Hindlimb muscle (tissue), 1 donor: Measurements from ENCODE around the gene NMNAT3. TPM values are rescaled to one million over a fixed set of nuclear protein-coding genes. Genes with fewer than 3 reads are reported as not detected.

ENCODE experiments used
- DNase-seq: peaks from one replicate; pipeline ENCODE4 v3.0.0-alpha.2; 2013
- polyA plus RNA-seq: library from polyadenylated mRNA; unstranded; fragments of 120-200 nt; gene quantifications from one replicate; pipeline ENCODE4 v1.2.1, GENCODE V29; 2013; ENCODE audit not compliant: insufficient read length

The NMNAT3 gene
- 4.0 TPM for polyA plus RNA-seq

- DNase-seq: peak; percentile 82
These were observed at the start of gene NMNAT3 for GRCh38 chr3:139677388-139678155. Gene NMNAT3, minus strand, starts transcription at chr3:139677972. Its CDS starts 50,248 bp downstream, at chr3:139627724.

- DNase-seq: no peak
These were observed 43.6 kb upstream of the NMNAT3 start for GRCh38 chr3:139721370-139721769.

DNA sequence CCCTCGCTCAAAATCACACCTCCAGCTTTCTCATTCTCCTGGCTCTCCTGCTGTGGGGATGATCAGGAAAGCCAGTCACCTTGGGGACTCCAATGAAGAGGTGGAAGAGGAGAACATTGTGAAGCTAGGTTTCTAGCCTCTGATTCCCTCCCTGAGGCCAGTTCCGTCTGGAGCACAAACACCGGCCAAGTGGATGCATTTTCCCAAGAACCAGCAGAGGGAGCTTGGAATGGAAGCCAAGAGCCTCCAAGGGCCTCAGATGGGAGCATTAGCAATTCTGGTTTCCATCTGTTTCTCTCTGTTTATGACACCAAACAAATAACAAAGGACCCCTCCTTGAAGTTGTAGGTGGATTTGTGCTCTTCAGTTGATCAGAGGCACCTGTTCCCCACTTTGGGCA is 40.6 kb upstream of the NMNAT3 start:
- DNase-seq: peak; percentile 32

- no peak for DNase-seq
These were observed 39.2 kb upstream of the NMNAT3 start for GRCh38 chr3:139716908-139717485.

DNA sequence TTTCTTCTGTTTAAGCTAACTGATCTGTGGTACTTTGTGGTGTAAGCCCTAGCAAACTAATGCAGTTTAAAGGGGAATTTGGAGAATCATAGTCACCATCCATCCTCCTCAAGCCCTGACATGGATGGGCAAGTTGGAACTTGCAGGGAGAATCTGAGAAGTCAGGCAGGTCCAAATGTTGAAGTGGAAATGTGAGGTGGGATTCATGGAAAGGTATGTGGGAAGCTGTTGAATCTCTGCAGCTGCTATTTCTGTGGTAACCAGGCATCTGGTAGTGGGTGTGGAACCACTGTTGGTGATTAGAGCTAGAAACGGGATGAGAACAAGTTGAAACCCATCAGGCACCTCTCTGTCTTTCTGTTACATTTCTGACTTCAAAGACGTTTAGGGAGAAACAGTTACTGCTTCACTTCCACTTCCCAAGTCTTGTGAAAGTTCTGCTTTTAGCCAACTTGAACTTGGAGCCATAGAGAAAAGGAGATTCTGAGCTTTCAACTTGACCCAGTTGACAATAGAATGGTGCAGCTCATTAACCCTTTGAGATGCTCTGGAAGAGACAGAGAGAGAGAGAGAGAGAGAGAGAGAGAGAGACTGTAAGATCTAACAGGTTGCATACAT is 38.1 kb upstream of the NMNAT3 start:
- no peak for DNase-seq

GRCh38 chr3:139715166-139715565 is 37.4 kb upstream of the NMNAT3 start:
- no peak for DNase-seq

DNA sequence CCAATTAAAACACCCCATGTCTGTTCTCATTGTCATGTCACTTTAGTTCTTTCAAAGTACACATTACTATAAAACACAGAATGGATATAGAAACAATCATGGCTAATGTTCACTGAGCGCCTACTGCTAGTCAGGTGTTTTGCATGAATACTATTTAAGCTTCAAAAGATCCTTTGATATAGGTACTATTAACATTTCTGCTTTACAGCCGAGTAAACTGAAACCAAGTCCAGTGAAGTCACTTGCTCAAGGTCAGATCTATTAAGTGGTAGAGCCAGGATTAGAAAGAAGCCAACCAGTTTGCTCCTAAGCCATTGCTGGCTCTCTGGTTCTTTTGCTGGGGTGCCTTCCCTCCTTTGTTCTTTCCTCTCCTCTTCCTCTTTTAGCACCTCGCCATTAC is 32.4 kb upstream of the NMNAT3 start:
- no peak for DNase-seq

GRCh38 chr3:139705631-139706030 is 27.9 kb upstream of the NMNAT3 start:
- no peak for DNase-seq

- DNase-seq: no peak
These were observed 18.5 kb upstream of the NMNAT3 start for GRCh38 chr3:139696314-139696604.

GRCh38 chr3:139695426-139696313 is 17.9 kb upstream of the NMNAT3 start:
- no peak for DNase-seq

- DNase-seq: no peak
These were observed 17.2 kb upstream of the NMNAT3 start for GRCh38 chr3:139695007-139695406.

DNA sequence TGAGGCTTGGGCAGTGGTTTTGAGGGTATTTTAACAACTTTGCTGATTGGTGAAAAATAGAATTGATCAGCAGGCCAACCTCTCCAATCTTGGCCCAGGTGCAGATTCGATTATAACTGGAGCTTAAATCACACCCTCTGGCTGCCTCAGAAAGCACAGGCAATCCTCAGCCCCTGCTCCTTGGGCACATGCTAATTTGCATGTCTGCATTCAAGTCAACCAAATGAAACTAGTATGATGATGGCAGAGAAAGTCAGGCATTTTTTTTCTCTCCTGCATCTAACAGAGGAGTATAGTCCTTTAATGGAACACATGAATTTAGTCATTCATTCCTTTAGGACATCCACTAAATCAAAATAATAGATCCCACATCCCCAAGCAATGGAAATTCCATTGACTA is 16.8 kb upstream of the NMNAT3 start:
- DNase-seq: no peak

- DNase-seq: no peak
These were observed 13.8 kb upstream of the NMNAT3 start for GRCh38 chr3:139691619-139692018.

- no peak for DNase-seq
These were observed 12.0 kb upstream of the NMNAT3 start for GRCh38 chr3:139689708-139690228.

DNA sequence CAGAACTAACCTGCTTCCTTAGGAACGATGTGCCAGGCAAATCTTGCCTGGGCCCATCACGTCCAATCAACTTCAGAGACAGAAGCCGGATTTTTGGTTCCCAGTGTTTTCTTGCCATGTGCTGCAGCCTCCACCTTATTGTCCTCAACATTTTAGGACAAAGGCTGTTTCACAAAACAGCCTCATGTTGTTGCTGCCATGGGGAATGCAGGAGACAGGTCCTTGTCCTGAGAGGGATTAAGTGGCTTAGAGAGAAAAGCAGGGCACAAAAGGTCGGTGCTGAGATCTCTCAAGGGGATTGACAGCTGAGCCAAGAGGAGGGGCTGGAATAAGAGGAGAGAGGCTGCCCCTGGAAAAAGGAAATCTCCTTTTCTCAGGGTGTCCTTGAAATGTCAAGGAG is 11.3 kb upstream of the NMNAT3 start:
- no peak for DNase-seq

DNA sequence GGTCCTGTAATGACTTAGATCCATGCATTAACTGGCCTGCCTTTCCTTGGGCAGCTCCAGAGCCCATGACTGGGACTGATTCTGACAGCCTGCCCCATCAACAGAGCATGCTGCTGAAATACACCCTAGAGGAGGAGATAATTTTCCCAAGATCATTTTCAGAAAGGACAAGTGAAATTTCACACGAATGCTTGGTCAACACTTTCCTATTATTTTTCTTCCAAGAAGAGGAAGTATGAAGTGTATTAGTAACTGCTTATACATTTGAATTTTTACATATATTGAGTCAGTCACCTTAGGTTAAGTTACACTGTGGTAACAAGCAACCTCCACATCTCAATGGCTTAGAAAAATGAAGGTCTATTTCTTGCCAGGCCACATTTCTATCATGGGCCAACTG is 9.7 kb upstream of the NMNAT3 start:
- no peak for DNase-seq

DNA sequence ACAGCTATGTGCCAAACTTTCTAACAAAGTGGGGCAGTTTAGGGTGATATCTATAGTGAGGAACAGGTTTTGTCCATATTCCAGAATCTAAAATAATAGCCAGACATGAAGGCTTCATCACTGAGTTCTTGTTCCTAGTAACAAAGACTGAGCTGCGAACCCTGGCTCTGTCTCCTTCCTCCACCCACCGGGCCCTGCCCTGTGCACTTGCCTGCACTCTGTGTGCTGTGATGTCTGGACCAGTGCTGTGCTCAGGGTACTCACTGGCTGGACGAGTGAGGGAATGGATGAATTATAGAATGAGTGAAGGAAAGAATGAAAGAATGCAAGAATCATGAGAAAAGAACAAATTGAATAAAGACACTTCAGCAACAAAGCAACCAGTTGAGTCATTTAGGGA is 8.9 kb upstream of the NMNAT3 start:
- no peak for DNase-seq

- no peak for DNase-seq
These were observed 8.4 kb upstream of the NMNAT3 start for GRCh38 chr3:139686206-139686605.

DNA sequence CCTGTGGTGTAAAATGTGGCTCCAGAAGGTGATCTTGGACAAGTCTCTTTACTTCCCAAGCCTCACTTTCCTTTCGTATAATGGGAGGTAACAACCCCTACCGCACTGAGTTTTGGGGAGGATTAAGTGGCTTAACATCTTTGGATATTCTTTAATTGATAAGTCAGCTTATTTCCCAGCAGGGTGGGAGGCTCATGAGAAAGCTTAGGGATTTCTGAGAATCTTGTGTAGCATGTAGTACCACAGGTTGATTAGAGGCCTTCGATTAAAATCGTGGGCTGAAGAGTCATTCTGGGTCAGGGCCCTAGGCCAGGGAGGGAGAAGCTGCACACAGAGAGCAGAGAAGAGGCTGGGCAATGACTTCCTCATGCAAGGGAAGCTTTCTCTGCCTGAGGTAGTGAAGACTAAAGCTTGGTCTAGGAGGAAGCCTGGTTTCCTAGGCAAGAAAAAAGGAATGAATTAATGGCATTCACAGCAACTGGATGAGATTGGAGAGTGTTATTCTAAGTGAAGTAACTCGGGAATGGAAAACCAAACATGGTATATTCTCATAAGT is 1.5 kb upstream of the NMNAT3 start:
- DNase-seq: no peak

GRCh38 chr3:139676632-139677387 is 962 bp downstream of the NMNAT3 start:
- DNase-seq: no peak

GRCh38 chr3:139676108-139676507 is 1.7 kb downstream of the NMNAT3 start:
- no peak for DNase-seq

DNA sequence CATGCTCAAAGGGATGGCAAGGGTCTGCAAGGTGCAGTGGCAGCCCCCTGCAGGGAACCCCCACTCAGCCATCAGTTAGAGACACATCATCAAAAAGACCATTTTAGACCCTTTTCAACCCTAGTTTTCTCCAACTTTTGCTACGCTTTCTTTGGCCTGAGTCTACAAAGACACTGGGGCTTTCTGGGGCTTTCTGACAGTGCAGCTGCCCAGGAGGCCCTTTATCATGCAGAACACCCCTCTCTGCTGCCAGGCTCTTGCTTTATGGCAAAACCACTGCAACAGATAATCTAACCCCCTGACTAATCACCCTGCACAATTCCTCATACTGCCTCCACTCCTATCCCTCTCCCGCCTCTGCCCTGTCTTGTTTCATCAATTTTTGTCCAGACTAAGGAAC is 2.4 kb downstream of the NMNAT3 start:
- DNase-seq: no peak
